Activated CD4-positive, alpha-beta T cell treated with anti-CD3 and anti-CD28 coated beads, Interleukin-2, amount 10 ng/mL, durations not matched to agents 7 days and 5 days (primary cell): ENCODE results near the gene MSX1. TPM values are rescaled to one million over a fixed set of nuclear protein-coding genes. Genes with fewer than 3 reads are reported as not detected.
"Not testable (repeated sequence)": the region's sequence is repeated elsewhere in the genome, so short reads cannot be mapped to it uniquely, and the experiment has no call there.

Source experiments
- CTCF ChIA-PET: fragments of 350-600 bp; sonication (Branson Sonifier 250); formaldehyde crosslinking; loops from one replicate; lab custom pipeline; 2021; ENCODE audit warnings: antibody characterized with exemption; lab: Charles Lee
- POLR2A ChIA-PET: fragments of 350-600 bp; sonication (Branson Sonifier 250); formaldehyde crosslinking; loops from one replicate; lab custom pipeline; 2021; ENCODE audit warnings: antibody characterized with exemption; lab: Charles Lee
- DNase-seq: peaks from one replicate; pipeline ENCODE4 v3.0.0-alpha.2; 2020
- H3K27ac Mint-ChIP-seq: one replicate; pipeline ENCODE4 v1.8.0; 2021; ENCODE audit warnings: mild to moderate bottlenecking, moderate library complexity, mixed read lengths
- H3K27me3 Mint-ChIP-seq: one replicate; pipeline ENCODE4 v1.8.0; 2021; ENCODE audit warnings: mixed read lengths
- H3K36me3 Mint-ChIP-seq: one replicate; pipeline ENCODE4 v1.8.0; 2021; ENCODE audit warnings: low read depth, mixed read lengths
- H3K4me1 Mint-ChIP-seq: one replicate; pipeline ENCODE4 v1.8.0; 2021; ENCODE audit warnings: mixed read lengths
- H3K4me3 Mint-ChIP-seq: one replicate; pipeline ENCODE4 v1.8.0; 2021; ENCODE audit warnings: mild to moderate bottlenecking, moderate library complexity, mixed read lengths
- H3K9me3 Mint-ChIP-seq: one replicate; pipeline ENCODE4 v1.8.0; 2021; ENCODE audit warnings: mixed read lengths
- total RNA-seq, 2 experiments: library from RNA; stranded (reverse); gene quantifications; one replicate each; pipeline ENCODE4 v1.2.3, GENCODE V29; 2021

MSX1 gene
- not detected for total RNA-seq

DNA sequence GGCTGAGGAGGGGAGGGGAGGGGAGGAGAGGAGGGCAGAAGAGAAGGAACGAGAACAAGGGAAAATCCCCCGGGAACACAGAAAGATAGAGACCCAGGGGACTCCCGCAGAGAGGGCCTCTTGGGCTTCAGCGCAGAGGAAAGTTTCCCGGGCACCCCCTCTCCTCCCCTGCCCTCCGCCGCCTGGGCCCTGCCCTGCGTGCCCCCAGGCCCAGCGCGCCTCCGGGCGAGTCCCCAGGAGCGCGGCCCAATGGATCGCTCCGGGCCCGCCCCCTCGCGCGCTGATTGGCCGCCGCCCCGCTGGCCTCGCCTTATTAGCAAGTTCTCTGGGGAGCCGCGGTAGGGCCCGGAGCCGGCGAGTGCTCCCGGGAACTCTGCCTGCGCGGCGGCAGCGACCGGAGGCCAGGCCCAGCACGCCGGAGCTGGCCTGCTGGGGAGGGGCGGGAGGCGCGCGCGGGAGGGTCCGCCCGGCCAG lies at the start of gene MSX1:
Gene MSX1 (plus strand): TSS at position 341 of the 474 bp plus-strand sequence. CDS start 235 bp downstream, outside the sequence.
- Mint-ChIP-seq H3K4me3 (peak within 1 kb of the TSS; percentile 47), H3K9me3 (peaks cover 2% of the 10 kb centered on the region), H3K27me3 (peaks cover 82% of the 10 kb centered on the region), H3K27ac (peak within 1 kb of the TSS; percentile 74), H3K36me3 (peaks cover 6% of the 10 kb centered on the region), H3K4me1 (peaks cover 16% of the 10 kb centered on the region)
- CTCF ChIA-PET = no interaction called here
- no peak for DNase-seq
- POLR2A ChIA-PET = no interaction called here

DNA sequence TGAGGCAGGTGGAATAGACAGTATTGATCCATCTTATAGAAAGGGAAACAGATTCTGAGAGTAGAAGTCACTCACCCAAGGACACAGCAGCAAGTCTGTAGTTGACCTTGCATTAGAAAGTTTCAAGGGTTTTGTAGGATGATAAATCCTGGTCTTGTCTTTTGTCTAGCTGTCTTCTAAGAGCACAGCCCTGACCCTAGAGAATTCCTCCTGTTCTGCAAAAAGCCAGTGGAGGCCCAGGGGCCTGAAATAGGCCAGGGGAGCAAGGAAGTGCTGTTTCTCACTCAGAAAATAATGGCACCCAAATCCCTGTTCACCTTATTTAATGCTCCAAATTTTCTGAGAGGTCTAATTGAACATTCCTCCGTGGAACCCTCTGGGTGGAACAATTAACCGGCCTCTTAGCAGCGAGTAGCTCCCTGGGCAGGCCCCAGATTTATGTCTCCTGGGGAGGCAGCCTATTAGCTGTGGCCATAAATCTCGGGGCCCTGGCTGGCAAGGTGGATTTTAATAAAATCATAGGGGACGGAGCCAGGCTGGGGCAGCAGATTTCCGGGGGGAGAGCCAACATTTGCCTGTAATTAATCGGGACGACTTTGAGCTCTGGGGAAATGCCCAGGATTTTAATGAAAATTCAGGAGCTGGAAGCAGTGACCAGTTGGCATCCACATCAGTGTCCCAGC lies 49.2 kb upstream of the MSX1 start:
- H3K4me1 Mint-ChIP-seq = no peaks in the 10 kb centered on the region
- H3K27ac Mint-ChIP-seq = no peak overlapping the region
- H3K4me3 Mint-ChIP-seq = no peak overlapping the region
- no peak for DNase-seq
- ChIA-PET POLR2A (no interaction called here), CTCF (no interaction called here)
- H3K9me3 Mint-ChIP-seq = peaks cover 4% of the 10 kb centered on the region
- H3K27me3 Mint-ChIP-seq = peaks cover 10% of the 10 kb centered on the region
- H3K36me3 Mint-ChIP-seq = no peaks in the 10 kb centered on the region

DNA sequence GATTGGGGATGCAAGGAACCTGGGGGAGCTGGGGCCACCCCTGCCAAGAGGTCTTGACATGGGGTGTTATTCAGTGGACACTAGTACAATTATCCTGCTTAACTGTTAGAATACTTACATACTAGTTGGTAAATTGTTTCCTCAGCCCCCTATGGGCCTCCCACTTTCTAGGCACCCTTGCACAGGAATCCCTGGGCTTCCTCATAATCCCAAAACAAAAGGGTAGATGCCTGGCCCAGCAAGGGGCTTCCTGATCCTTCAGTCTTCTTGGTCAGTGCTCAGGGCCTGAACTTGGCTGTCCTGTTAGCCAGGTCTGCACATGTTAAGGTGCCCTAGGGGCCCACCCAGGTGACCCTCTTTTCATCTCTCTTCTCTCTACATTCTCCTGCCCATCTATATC lies 48.7 kb upstream of the MSX1 start:
- Mint-ChIP-seq H3K4me3 (no peak overlapping the region), H3K9me3 (peaks cover 4% of the 10 kb centered on the region), H3K4me1 (no peaks in the 10 kb centered on the region), H3K27ac (no peak overlapping the region), H3K27me3 (peaks cover 11% of the 10 kb centered on the region), H3K36me3 (no peaks in the 10 kb centered on the region)
- POLR2A ChIA-PET = no interaction called here
- CTCF ChIA-PET = no interaction called here
- DNase-seq = no peak

DNA sequence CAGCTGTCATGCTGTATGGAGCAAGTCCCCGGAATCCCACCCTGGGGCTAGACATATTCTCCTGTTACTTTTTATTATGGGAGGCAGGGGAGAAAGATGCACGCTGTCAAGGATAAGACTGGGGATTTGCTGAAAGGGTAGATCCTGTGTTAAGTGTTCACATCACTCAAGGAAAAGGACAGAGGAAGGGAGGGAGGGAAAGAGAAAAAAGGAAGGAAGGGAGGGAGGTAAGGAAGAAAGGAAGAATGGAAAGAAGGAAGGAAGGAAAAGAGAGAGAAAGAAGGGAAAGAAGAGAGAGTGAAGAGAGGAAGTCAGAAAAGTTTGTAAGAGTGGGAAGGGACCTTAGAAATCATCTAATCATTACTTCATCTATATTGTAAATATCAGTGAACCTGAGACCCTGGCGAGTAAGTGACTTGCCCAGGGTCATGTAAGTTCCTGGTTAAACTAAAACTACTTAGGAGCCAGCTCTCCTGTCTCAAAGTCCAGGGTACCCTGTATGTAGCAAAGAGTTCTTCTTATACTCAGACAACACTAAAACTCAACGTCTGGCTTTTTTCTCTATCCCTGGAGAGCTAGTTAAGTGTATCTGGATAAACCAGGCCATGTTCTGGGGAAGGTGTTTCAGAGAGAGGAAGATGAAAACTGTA lies 47.2 kb upstream of the MSX1 start:
- Mint-ChIP-seq H3K27ac (no peak overlapping the region), H3K4me3 (no peak overlapping the region), H3K4me1 (no peaks in the 10 kb centered on the region), H3K9me3 (peaks cover 4% of the 10 kb centered on the region), H3K36me3 (no peaks in the 10 kb centered on the region), H3K27me3 (peaks cover 11% of the 10 kb centered on the region)
- CTCF ChIA-PET = no interaction called here
- POLR2A ChIA-PET = no interaction called here
- no peak for DNase-seq

DNA sequence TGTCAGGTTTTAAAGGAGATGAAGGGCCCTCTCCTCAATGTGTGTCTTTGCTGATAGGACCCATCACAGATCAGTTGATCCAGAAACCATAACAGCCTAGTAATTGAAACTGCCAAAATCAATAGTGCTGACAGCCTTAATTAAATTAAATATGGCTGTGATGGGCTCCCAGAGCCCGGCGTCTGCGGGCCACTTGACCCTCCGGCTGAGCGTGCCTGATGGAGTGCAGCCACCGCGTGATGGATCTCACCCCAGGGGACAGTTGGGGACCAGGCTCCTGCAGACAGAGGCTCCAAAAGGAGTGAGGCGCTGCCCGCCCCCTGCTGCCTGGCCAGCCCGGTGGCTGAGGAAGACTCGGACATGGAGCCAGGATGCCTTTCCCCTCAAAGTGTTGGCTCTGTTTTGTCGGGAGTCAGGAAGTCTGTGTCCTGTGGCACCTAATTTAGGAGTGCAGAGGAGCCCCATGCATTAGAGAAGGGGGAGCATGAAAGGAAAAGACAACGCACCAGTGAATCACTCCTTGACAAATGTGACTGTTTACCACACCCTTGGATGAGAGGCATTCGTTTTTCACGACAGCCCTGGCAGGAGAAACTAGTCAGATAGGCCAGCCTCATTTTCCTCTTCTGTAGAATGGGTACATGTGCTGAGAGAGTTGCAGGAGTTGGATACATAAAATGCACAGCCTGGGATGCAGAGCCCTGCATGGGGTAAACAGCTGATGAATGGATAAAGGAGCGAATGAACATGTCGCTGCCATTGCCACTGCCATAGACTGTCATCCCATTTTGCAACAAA lies 40.9 kb upstream of the MSX1 start:
- no peak overlapping the region for H3K27ac Mint-ChIP-seq
- ChIA-PET CTCF (interaction anchor here (1.4 kb wide), 1 partner anchor 26 kb away, joined by 3 read pairs; no protein-coding TSS in a partner anchor), POLR2A (no interaction called here)
- DNase-seq = no peak
- no peaks in the 10 kb centered on the region for H3K4me1 Mint-ChIP-seq
- H3K4me3 Mint-ChIP-seq = no peak overlapping the region
- peaks cover 7% of the 10 kb centered on the region for H3K9me3 Mint-ChIP-seq
- H3K27me3 Mint-ChIP-seq = peaks cover 5% of the 10 kb centered on the region
- no peaks in the 10 kb centered on the region for H3K36me3 Mint-ChIP-seq

DNA sequence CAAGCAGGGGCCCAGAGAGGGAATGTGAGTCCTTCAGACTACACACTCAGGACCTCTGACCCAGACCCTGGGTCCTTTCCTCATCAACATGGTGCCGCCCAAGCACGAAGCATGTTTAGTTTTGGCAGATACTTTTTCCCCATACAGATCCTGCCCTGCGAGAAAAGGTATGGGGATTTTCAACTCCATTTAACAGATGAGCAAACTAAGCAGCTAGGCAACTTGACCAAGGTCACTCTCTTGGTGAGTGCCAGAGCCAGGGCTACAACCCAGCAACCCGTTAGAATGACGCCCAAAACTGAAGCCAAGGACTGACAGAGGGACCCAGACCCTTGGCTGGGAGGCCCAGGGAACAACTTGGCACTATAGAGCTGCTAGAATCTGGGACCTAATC lies 40.3 kb upstream of the MSX1 start:
- no peaks in the 10 kb centered on the region for H3K36me3 Mint-ChIP-seq
- no peak overlapping the region for H3K4me3 Mint-ChIP-seq
- CTCF ChIA-PET = interaction anchor here (1.4 kb wide), 1 partner anchor 27 kb away, joined by 3 read pairs; no protein-coding TSS in a partner anchor
- H3K27me3 Mint-ChIP-seq = peaks cover 3% of the 10 kb centered on the region
- no peaks in the 10 kb centered on the region for H3K4me1 Mint-ChIP-seq
- H3K27ac Mint-ChIP-seq = no peak overlapping the region
- POLR2A ChIA-PET = no interaction called here
- H3K9me3 Mint-ChIP-seq = peaks cover 5% of the 10 kb centered on the region
- no peak for DNase-seq

DNA sequence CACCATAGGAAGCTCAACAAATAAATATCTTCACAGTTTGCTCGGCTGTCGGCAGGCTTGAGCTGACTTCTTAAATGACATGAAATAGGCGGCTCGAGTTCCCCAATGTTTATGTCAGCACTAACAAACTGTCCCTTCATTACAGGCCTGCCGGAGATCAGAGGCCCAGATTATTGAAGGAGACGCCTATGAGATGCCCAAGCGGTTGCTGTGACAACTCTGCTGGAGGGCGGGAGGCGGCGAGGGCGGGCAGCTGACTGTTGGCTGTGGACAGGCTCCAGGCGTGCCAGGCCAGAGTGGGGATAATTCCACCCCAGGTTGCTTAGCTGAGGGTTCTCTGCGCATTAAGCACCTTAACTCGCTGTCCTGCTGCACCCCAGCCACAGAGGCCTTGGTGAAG lies 39.2 kb upstream of the MSX1 start:
- Mint-ChIP-seq H3K27ac (no peak overlapping the region), H3K9me3 (peaks cover 5% of the 10 kb centered on the region), H3K4me3 (no peak overlapping the region), H3K4me1 (no peaks in the 10 kb centered on the region), H3K36me3 (no peaks in the 10 kb centered on the region), H3K27me3 (peaks cover under 1% of the 10 kb centered on the region)
- DNase-seq = no peak
- CTCF ChIA-PET = no interaction called here
- POLR2A ChIA-PET = no interaction called here

DNA sequence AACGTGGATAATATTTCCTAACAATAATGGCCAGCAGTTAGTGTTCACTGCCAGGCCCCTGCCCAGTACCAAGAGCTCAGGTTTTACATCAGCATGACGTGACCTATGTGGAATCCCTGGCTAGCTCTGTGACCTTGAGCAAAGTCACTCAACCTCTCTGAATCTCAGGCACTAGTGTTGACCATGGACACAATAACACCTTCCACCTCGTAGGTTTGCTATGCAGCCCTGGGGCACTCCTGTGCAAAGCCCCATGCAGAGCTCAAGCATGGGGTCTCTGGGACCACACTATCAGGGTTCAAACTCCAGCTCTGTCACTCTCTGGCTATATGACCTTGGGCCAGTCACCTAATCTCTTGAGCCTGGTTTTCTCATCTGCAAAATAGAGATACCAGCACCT lies 38.7 kb upstream of the MSX1 start:
- CTCF ChIA-PET = no interaction called here
- DNase-seq = no peak
- H3K4me1 Mint-ChIP-seq = no peaks in the 10 kb centered on the region

DNA sequence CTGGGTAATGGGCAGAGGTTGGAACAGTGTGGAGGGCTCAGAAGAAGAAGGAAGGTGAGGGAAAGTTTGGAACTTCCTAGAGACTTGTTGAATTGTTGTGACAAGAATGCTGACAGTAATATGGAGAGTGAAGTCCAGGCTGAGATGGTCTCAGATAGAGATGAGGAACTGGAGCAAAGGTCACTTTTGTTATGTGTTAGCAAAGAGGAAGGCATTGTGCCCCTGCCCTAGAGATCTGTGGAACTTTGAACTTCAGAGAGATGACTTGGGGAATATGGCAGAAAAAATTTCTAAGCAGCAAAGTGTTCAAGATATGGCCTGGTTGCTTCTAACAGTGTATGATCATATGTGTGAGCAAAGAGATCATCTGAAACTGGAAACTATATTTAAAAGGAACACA lies 37.9 kb upstream of the MSX1 start:
- CTCF ChIA-PET = no interaction called here
- no peaks in the 10 kb centered on the region for H3K4me1 Mint-ChIP-seq
- peaks cover 9% of the 10 kb centered on the region for H3K9me3 Mint-ChIP-seq
- no peaks in the 10 kb centered on the region for H3K36me3 Mint-ChIP-seq
- POLR2A ChIA-PET = no interaction called here
- H3K4me3 Mint-ChIP-seq = no peak overlapping the region
- H3K27ac Mint-ChIP-seq = no peak overlapping the region
- no peak for DNase-seq
- no peaks in the 10 kb centered on the region for H3K27me3 Mint-ChIP-seq

More for the DNA sequence above, 38.7 kb upstream of the MSX1 start:
- Mint-ChIP-seq H3K27ac (no peak overlapping the region), H3K9me3 (peaks cover 5% of the 10 kb centered on the region), H3K27me3 (no peaks in the 10 kb centered on the region), H3K4me3 (no peak overlapping the region), H3K36me3 (no peaks in the 10 kb centered on the region)
- POLR2A ChIA-PET = no interaction called here

DNA sequence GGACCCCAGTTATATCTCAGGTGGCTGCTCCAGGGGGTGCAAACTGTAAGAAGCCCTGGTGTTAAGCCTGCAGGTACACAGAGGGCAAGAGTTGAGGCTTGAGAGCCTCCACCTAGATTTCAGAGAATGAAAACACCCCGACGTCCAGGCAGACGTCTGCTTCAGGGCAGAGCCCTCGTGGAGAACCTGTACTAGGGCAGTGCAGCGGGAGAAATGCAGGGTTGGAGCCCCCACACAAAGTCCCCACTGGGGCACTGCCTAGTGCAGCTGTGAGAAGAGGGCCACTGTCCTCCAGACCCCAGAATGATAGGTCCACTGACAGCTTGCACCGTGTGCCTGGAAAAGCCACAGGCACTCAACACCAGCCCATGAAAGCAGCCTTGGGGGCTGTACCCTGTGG lies 37.2 kb upstream of the MSX1 start:
- H3K36me3 Mint-ChIP-seq, POLR2A ChIA-PET, H3K9me3 Mint-ChIP-seq, DNase-seq, H3K4me3 Mint-ChIP-seq, H3K27me3 Mint-ChIP-seq, H3K27ac Mint-ChIP-seq, CTCF ChIA-PET, H3K4me1 Mint-ChIP-seq: not testable (repeated sequence)

DNA sequence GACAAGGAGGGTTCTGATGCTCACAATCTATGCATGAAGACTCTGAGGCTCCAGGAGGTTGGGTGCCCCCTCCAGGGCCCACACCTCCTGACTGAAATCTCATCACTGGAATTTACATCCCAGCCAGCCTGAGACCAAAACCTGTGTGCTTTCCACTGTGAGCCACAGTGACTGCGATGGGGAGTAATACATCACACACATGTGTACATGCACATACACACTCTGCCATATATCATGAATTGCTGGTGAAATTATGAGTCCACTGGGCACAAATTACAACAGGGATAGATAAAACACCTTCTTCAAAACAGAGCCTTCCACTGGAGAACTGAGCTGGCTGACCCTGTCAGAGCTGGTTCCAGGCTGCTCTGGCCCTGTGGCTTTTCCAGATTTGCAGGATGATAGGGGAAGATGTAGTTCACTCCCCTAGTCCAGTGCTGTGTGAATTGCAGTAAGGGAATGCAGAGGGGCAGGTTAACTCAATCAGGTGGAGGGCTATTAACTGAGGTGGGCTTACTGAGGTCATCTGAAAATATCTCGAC lies 35.8 kb upstream of the MSX1 start:
- no peak for DNase-seq
- Mint-ChIP-seq H3K4me1 (no peaks in the 10 kb centered on the region), H3K27me3 (no peaks in the 10 kb centered on the region), H3K9me3 (peaks cover 9% of the 10 kb centered on the region), H3K4me3 (no peak overlapping the region), H3K27ac (no peak overlapping the region), H3K36me3 (no peaks in the 10 kb centered on the region)
- CTCF ChIA-PET = no interaction called here
- POLR2A ChIA-PET = no interaction called here

DNA sequence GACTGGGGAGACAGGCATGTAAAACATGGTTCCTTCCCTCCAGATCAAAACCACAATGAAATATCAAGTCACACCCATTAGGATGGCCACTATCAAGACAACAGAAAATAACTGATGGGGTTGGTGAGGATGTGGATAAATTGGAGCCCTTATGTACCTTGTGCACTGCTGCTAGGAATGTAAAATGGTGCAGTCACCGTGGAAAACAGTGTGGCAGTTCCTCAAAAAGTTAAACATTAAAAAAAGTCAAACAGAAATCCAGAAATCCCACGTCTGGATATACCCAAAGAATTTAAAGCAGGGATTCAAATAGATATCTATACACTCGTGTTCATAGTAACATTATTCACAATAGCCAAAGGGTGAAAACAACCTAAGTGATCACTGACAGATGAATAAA lies 35.2 kb upstream of the MSX1 start:
- H3K9me3 Mint-ChIP-seq = peaks cover 9% of the 10 kb centered on the region
- ChIA-PET POLR2A (no interaction called here), CTCF (no interaction called here)
- H3K27me3 Mint-ChIP-seq = no peaks in the 10 kb centered on the region
- no peaks in the 10 kb centered on the region for H3K4me1 Mint-ChIP-seq
- no peaks in the 10 kb centered on the region for H3K36me3 Mint-ChIP-seq
- H3K4me3 Mint-ChIP-seq = no peak overlapping the region
- H3K27ac Mint-ChIP-seq = no peak overlapping the region
- no peak for DNase-seq

DNA sequence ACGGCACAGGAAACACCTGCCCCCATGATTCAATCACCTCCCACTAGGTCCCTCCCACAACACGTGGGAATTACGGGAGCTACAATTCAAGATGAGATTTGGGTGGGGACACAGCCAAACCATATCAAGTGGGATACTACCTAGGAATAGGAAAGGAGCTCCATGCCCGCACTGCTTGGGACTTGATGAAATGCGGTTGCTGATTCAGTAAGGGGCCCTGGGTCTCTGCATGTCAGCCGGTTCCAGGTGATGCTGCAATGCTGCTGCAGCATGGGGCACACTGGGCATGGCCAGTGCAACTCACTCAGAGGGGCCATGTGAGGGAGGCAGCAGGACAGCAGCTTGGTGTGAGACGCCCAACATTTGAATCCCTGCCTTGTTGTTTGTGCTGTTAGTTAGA lies 34.0 kb upstream of the MSX1 start:
- Mint-ChIP-seq H3K36me3 (no peaks in the 10 kb centered on the region), H3K27me3 (no peaks in the 10 kb centered on the region), H3K9me3 (peaks cover 9% of the 10 kb centered on the region), H3K4me1 (no peaks in the 10 kb centered on the region), H3K27ac (no peak overlapping the region), H3K4me3 (no peak overlapping the region)
- POLR2A ChIA-PET = no interaction called here
- no peak for DNase-seq
- CTCF ChIA-PET = no interaction called here
